K562 (cell line): Measurements from ENCODE around the gene MPL. TPM values are rescaled to one million over a fixed set of nuclear protein-coding genes. Genes with fewer than 3 reads are reported as not detected.
A peak's percentile ranks its signal among the peaks of the same experiment; 100 is the strongest.

Experiments
- BCL6 ChIP-seq: fragments of 250-450 bp; sonication (Bioruptor Pico); IDR thresholded peaks from 2 replicates; pipeline ENCODE4 v1.4.0; 2020
- CBFA2T3 ChIP-seq: fragments of 450-650 bp; IDR thresholded peaks from 2 replicates; pipeline ENCODE4 v1.6.1; 2017
- CCNT2 ChIP-seq: IDR thresholded peaks from 2 replicates; pipeline ENCODE4 v1.6.1; 2011; ENCODE audit warnings: borderline replicate concordance, low read depth, mild to moderate bottlenecking, moderate library complexity, mixed read lengths, low read length; ENCODE audit not compliant: insufficient read length; ENCODE audit errors: extremely low read depth
- GABPB1 ChIP-seq: sonication (generic); formaldehyde crosslinking; IDR thresholded peaks from 2 replicates; pipeline ENCODE4 v1.8.0; 2022; ENCODE audit warnings: mild to moderate bottlenecking, missing genetic modification reagents
- GATA2 ChIP-seq: sonication (generic); formaldehyde crosslinking; IDR thresholded peaks from 2 replicates; pipeline ENCODE4 v1.4.0; 2020; ENCODE audit warnings: mild to moderate bottlenecking, missing genetic modification reagents
- MECOM ChIP-seq: fragments of 250-450 bp; sonication (Bioruptor Pico); IDR thresholded peaks from 2 replicates; pipeline ENCODE4 v1.8.0; 2022; ENCODE audit warnings: inconsistent platforms
- NCOR1 ChIP-seq: fragments of 450-650 bp; IDR thresholded peaks from 2 replicates; pipeline ENCODE4 v1.6.1; 2016; ENCODE audit warnings: mild to moderate bottlenecking, moderate library complexity
- NFIC ChIP-seq: fragments of 450-650 bp; IDR thresholded peaks from 2 replicates; pipeline ENCODE4 v1.6.1; 2017; ENCODE audit warnings: mild to moderate bottlenecking, inconsistent platforms
- RFX7 ChIP-seq: fragments of 250-450 bp; sonication (Bioruptor Pico); IDR thresholded peaks from 2 replicates; pipeline ENCODE4 v1.5.1; 2021; ENCODE audit warnings: mild to moderate bottlenecking
- TBL1XR1 ChIP-seq, 2 experiments: IDR thresholded peaks; 2 replicates each; pipeline ENCODE4 v1.6.1; 2012; ENCODE audit warnings: improper control_type of control experiment in 2 of 2, low read length in 2 of 2, mild to moderate bottlenecking in 1 of 2
- WHSC1 ChIP-seq: IDR thresholded peaks from one replicate; pipeline ENCODE4 v1.6.1; 2012; ENCODE audit warnings: low read length, control low read depth, inconsistent platforms
- ZNF146 ChIP-seq: IDR thresholded peaks from one replicate; pipeline ENCODE4 v1.6.1; 2018; ENCODE audit warnings: missing compliant biosample characterization; ENCODE audit not compliant: unreplicated experiment
- ZNF79 ChIP-seq: fragments of 250-450 bp; sonication (Bioruptor Pico); IDR thresholded peaks from 2 replicates; pipeline ENCODE4 v1.4.0; 2020; ENCODE audit warnings: low read depth, mild to moderate bottlenecking, moderate library complexity
- ZZZ3 ChIP-seq: fragments of 450-650 bp; IDR thresholded peaks from 2 replicates; pipeline ENCODE4 v1.6.1; 2016; ENCODE audit warnings: antibody characterized with exemption, mild to moderate bottlenecking, moderate library complexity
- polyA plus RNA-seq, 8 experiments: library from polyadenylated mRNA; depleted of rRNA in 4 of 8; stranded (reverse) in 5 of 8; unstranded in 3 of 8; fragments of >200 nt; fragmentation: Nextera tagmentation in 2 of 8; fragmentation: Illumina TruSeq in 1 of 8; extraction: Ambion mirVana in 2 of 8; extraction: Trizol in 1 of 8; gene quantifications; 2 replicates each; pipeline versions ENCODE4 v1.2.1 to v1.2.3, GENCODE V29; 2011 to 2014; ENCODE audit warnings: inconsistent platforms in 1 of 8, missing spikeins in 1 of 8
- total RNA-seq, 7 experiments: library from RNA; depleted of rRNA in 6 of 7; stranded (reverse); fragments of >200 nt in 6 of 7; fragmentation: Illumina TruSeq in 2 of 7; extraction: Trizol in 2 of 7; gene quantifications; 2 replicates each; pipeline versions ENCODE4 v1.2.1 to v1.2.3, GENCODE V29; 2011 to 2021; ENCODE audit warnings: low replicate concordance in 1 of 7
- TF ChIP-seq, protein P1 (sequence below): sonication (generic); formaldehyde crosslinking; IDR thresholded peaks from 2 replicates; pipeline ENCODE4 v1.8.0; 2023; ENCODE audit warnings: missing genetic modification reagents, mild to moderate bottlenecking, borderline replicate concordance
- TF ChIP-seq, protein P2 (sequence below), 2 experiments: fragments of 250-450 bp in 1 of 2; fragments of 450-650 bp in 1 of 2; sonication (Bioruptor Pico) in 1 of 2; IDR thresholded peaks; 2 replicates each; pipeline versions ENCODE4 v1.6.1 to v1.8.0; 2016 to 2021; ENCODE audit warnings: mild to moderate bottlenecking in 2 of 2, moderate library complexity in 2 of 2, missing compliant biosample characterization in 1 of 2, missing genetic modification characterization in 1 of 2
- TF ChIP-seq, protein P3 (sequence below), 2 experiments: fragments of 450-650 bp; IDR thresholded peaks; 2 replicates each; pipeline ENCODE4 v1.6.1; 2016
- TF ChIP-seq, protein P4 (sequence below): fragments of 450-650 bp; IDR thresholded peaks from 2 replicates; pipeline ENCODE4 v1.7.1; 2018; ENCODE audit warnings: mild to moderate bottlenecking, low read depth; ENCODE audit not compliant: partially characterized antibody

Gene MPL
- total and polyA plus RNA-seq, 9 of the 15 experiments (the other 6 are each of a cell fraction or from before 2014, with no cell fraction given) = not detected

DNA sequence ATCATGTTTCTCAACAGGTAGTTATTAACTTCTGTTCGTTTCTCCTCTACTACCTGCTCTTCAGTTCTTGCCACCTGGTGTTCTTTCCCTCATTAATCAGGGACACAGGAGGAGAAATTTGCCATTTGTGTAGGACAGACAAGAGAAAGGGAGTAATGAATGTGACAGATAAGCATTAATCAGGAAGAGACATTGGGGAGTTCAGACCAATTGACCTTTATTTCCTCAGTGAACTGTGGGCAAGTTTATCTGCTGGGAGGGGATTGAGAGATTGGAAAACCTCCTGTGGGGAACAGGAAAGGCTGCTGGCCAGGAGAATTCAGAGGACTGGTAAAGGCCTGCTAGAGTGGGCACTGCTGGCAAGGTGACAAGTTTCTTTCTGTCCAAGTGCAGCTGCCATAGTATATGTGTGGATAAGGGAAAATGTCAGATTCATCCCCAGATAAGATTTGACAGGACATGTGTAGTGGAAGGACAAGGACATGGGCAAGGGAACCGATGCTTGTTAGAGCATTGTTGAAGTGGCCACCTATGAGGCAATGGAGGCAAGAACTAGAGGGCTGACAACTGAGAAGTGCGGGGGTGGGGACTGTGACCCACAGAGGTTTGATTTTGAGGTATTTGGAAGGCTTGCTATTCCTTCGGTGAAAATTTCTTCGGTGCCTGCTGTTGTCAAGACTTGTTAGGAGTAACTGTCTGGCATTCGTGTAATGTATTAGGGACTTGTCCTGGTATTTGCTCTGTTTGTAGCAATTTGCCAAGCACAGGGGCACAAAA lies 64.7 kb downstream of the MPL start (continued):
- TF ChIP-seq CCNT2 (peak; percentile 62), GATA2 (CRISPR knock-in tag) (no peak; the same call in 1 of the 2 replicates), GABPB1 (CRISPR knock-in tag) (no peak), NFIC (peak; percentile 83), RFX7 (no peak), ZNF79 (no peak), TBL1XR1 (IDR thresholded peaks at IDR 0.05; ENCODE audit: low read length in 2 of 2) (peak in 1 of 2 experiments; percentile 60; a peak in 1 of 4 replicates), MECOM (0 out of 2 replicates have a peak, but pooled peaks have one; percentile 58), CBFA2T3 (peak; percentile 96), BCL6 (CRISPR knock-in tag) (no peak), ZZZ3 (no peak), NCOR1 (peak; percentile 93), ZNF146 (no peak), WHSC1 (no peak)
- TF ChIP-seq, protein P1, sequence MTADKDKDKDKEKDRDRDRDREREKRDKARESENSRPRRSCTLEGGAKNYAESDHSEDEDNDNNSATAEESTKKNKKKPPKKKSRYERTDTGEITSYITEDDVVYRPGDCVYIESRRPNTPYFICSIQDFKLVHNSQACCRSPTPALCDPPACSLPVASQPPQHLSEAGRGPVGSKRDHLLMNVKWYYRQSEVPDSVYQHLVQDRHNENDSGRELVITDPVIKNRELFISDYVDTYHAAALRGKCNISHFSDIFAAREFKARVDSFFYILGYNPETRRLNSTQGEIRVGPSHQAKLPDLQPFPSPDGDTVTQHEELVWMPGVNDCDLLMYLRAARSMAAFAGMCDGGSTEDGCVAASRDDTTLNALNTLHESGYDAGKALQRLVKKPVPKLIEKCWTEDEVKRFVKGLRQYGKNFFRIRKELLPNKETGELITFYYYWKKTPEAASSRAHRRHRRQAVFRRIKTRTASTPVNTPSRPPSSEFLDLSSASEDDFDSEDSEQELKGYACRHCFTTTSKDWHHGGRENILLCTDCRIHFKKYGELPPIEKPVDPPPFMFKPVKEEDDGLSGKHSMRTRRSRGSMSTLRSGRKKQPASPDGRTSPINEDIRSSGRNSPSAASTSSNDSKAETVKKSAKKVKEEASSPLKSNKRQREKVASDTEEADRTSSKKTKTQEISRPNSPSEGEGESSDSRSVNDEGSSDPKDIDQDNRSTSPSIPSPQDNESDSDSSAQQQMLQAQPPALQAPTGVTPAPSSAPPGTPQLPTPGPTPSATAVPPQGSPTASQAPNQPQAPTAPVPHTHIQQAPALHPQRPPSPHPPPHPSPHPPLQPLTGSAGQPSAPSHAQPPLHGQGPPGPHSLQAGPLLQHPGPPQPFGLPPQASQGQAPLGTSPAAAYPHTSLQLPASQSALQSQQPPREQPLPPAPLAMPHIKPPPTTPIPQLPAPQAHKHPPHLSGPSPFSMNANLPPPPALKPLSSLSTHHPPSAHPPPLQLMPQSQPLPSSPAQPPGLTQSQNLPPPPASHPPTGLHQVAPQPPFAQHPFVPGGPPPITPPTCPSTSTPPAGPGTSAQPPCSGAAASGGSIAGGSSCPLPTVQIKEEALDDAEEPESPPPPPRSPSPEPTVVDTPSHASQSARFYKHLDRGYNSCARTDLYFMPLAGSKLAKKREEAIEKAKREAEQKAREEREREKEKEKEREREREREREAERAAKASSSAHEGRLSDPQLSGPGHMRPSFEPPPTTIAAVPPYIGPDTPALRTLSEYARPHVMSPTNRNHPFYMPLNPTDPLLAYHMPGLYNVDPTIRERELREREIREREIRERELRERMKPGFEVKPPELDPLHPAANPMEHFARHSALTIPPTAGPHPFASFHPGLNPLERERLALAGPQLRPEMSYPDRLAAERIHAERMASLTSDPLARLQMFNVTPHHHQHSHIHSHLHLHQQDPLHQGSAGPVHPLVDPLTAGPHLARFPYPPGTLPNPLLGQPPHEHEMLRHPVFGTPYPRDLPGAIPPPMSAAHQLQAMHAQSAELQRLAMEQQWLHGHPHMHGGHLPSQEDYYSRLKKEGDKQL (CRISPR knock-in tag) = no peak
- TF ChIP-seq, protein P2, sequence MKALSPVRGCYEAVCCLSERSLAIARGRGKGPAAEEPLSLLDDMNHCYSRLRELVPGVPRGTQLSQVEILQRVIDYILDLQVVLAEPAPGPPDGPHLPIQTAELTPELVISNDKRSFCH (CRISPR knock-in tag; IDR thresholded peaks at IDR 0.05) = no peak
- TF ChIP-seq, protein P2 (tag; IDR thresholded peaks at IDR 0.05) = peak; percentile 98
- TF ChIP-seq, protein P3, sequence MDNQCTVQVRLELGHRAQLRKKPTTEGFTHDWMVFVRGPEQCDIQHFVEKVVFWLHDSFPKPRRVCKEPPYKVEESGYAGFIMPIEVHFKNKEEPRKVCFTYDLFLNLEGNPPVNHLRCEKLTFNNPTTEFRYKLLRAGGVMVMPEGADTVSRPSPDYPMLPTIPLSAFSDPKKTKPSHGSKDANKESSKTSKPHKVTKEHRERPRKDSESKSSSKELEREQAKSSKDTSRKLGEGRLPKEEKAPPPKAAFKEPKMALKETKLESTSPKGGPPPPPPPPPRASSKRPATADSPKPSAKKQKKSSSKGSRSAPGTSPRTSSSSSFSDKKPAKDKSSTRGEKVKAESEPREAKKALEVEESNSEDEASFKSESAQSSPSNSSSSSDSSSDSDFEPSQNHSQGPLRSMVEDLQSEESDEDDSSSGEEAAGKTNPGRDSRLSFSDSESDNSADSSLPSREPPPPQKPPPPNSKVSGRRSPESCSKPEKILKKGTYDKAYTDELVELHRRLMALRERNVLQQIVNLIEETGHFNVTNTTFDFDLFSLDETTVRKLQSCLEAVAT (IDR thresholded peaks at IDR 0.05) = no peak
- TF ChIP-seq, protein P4, sequence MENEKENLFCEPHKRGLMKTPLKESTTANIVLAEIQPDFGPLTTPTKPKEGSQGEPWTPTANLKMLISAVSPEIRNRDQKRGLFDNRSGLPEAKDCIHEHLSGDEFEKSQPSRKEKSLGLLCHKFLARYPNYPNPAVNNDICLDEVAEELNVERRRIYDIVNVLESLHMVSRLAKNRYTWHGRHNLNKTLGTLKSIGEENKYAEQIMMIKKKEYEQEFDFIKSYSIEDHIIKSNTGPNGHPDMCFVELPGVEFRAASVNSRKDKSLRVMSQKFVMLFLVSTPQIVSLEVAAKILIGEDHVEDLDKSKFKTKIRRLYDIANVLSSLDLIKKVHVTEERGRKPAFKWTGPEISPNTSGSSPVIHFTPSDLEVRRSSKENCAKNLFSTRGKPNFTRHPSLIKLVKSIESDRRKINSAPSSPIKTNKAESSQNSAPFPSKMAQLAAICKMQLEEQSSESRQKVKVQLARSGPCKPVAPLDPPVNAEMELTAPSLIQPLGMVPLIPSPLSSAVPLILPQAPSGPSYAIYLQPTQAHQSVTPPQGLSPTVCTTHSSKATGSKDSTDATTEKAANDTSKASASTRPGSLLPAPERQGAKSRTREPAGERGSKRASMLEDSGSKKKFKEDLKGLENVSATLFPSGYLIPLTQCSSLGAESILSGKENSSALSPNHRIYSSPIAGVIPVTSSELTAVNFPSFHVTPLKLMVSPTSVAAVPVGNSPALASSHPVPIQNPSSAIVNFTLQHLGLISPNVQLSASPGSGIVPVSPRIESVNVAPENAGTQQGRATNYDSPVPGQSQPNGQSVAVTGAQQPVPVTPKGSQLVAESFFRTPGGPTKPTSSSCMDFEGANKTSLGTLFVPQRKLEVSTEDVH = no peak
